OCI-LY1 (cell line): ENCODE data around the gene COA6.

Experiments
- EZH2 ChIP-seq: fragments of 200-600 bp; sonication (generic), shearing (Covaris generic); IDR thresholded peaks from 2 replicates; pipeline ENCODE4 v1.8.0; 2017; ENCODE audit warnings: borderline replicate concordance, mixed run types, mild to moderate bottlenecking, antibody characterized with exemption, low read length, moderate library complexity, mixed read lengths
- TF ChIP-seq, protein P1 (sequence below): fragments of 200-600 bp; sonication (generic), shearing (Covaris generic); IDR thresholded peaks from 2 replicates; pipeline ENCODE4 v1.5.1; 2017; ENCODE audit warnings: mild to moderate bottlenecking, antibody characterized with exemption, low read length, moderate library complexity, mixed read lengths

DNA sequence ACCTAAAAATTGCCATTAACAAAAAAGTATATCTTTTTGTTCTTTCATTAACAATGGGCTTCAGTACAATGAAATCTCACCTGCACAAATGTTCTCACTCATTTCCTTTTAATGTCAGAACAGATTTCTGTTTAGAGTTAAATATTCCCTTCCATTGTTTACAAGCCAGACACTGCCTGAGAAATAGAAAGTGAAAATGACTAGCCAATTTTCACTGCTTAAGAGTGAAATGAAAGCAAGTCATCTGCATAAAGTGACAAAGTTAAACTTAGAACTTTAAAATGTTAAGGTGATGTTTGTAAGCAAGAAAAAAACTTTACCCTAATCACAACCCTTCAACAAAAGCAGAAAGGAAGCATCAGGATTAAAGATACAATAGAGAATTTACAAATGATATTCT, 27.5 kb downstream of the COA6 start:
- TF ChIP-seq, protein P1, sequence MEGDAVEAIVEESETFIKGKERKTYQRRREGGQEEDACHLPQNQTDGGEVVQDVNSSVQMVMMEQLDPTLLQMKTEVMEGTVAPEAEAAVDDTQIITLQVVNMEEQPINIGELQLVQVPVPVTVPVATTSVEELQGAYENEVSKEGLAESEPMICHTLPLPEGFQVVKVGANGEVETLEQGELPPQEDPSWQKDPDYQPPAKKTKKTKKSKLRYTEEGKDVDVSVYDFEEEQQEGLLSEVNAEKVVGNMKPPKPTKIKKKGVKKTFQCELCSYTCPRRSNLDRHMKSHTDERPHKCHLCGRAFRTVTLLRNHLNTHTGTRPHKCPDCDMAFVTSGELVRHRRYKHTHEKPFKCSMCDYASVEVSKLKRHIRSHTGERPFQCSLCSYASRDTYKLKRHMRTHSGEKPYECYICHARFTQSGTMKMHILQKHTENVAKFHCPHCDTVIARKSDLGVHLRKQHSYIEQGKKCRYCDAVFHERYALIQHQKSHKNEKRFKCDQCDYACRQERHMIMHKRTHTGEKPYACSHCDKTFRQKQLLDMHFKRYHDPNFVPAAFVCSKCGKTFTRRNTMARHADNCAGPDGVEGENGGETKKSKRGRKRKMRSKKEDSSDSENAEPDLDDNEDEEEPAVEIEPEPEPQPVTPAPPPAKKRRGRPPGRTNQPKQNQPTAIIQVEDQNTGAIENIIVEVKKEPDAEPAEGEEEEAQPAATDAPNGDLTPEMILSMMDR, result no peak
- TF ChIP-seq EZH2, result no peak
